ENCODE results near the gene CDH22. TPM values are rescaled to one million over a fixed set of nuclear protein-coding genes. Genes with fewer than 3 reads are reported as not detected.

The CDH22 gene
- total and polyA plus RNA-seq, 11 donors, result 0.03 to 0.90 (median 0.48) TPM

DNA sequence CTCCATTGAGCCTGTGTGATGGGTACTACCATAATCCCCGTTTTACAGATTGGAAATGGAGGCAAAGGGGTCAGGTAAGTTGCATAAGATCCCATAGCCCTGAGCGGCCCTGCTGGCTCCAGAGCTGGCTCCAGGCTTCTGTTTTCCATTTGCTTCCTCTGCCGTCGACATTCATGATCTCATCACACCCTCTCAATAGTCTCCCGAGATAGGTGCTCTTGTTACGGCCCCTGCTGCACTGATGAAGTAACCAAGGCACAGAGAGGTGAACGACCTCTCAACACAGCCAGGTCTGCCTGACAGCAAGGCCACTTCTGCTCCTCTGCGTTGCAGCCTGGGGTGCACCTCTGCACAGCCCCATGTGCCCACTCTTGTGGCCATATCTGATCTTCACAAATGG, 16.9 kb downstream of the CDH22 start:
- no peaks in the 10 kb centered on the region for H3K4me1 ChIP-seq
- ATAC-seq (no peak), DNase-seq (no peak)
- WGBS, 4 donors, result 30 to 39% (median 35%) methylated on average over 8 of the region's 8 CpGs
- TF ChIP-seq POLR2A (IDR thresholded peaks at IDR 0.05), result no peak
- TF ChIP-seq, protein P1, sequence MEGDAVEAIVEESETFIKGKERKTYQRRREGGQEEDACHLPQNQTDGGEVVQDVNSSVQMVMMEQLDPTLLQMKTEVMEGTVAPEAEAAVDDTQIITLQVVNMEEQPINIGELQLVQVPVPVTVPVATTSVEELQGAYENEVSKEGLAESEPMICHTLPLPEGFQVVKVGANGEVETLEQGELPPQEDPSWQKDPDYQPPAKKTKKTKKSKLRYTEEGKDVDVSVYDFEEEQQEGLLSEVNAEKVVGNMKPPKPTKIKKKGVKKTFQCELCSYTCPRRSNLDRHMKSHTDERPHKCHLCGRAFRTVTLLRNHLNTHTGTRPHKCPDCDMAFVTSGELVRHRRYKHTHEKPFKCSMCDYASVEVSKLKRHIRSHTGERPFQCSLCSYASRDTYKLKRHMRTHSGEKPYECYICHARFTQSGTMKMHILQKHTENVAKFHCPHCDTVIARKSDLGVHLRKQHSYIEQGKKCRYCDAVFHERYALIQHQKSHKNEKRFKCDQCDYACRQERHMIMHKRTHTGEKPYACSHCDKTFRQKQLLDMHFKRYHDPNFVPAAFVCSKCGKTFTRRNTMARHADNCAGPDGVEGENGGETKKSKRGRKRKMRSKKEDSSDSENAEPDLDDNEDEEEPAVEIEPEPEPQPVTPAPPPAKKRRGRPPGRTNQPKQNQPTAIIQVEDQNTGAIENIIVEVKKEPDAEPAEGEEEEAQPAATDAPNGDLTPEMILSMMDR (IDR thresholded peaks at IDR 0.05), result no peak
- H3K36me3 ChIP-seq, result no peaks in the 10 kb centered on the region
- peaks cover 7 to 85% (median 27%) of the 10 kb centered on the region in 9 donors for H3K27me3 ChIP-seq
- H3K4me3 ChIP-seq, result no peak overlapping the region
- intact Hi-C loops (cut with DNase I), result no loop called here
- no peaks in the 10 kb centered on the region for H3K9me3 ChIP-seq
- no peak overlapping the region for H3K27ac ChIP-seq

DNA sequence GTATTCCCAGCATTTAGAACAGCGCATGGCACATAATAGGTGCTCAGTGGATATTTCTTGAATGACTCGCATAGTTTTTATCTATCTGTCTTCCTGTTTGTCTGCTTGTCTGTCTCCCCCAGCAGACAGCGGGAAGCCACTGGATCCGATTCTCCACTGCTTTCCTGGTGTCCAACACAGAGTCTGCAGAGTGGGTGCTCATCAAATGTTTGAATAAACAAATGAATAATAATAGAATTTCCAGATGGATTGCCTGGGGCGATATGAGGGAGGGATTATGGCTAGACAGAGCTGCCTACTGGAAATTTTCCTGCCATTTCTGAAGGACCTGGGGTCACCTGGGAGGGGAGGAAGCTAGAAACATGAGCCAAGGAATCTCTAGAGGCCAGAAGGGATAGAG, 18.9 kb downstream of the CDH22 start:
- Histone ChIP-seq H3K9me3 (no peaks in the 10 kb centered on the region), H3K4me1 (no peaks in the 10 kb centered on the region), H3K36me3 (no peaks in the 10 kb centered on the region), H3K27me3 (peaks cover under 1 to 85% (median 18%) of the 10 kb centered on the region in 9 donors), H3K4me3 (no peak overlapping the region), H3K27ac (no peak overlapping the region)
- ATAC-seq (no peak), DNase-seq (no peak)
- intact Hi-C loops (cut with DNase I), result no loop called here
- TF ChIP-seq, protein P1 (IDR thresholded peaks at IDR 0.05), result no peak
- no peak for TF ChIP-seq POLR2A (IDR thresholded peaks at IDR 0.05)
- 46 to 63% (median 52%) methylated on average over 5 of the region's 5 CpGs for WGBS, 4 donors

DNA sequence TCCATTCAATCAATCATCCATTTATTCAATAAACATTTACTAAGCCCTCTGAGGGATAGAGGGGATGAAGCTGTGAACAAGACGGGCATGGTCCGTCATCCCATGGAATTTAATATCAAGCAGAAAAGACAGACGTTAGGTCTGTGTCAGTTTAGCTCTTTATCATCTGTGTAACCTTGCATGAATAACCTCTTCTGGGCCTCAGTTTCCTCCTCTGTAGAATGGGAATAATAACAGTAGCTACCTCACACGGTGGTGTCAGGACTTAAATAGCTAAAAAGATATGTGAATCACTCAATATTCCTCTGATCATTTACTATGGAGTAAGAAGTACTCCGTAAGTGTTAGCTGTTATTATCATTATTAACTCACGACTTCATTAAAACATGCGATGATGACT, 21.3 kb downstream of the CDH22 start:
- DNase-seq (no peak), ATAC-seq (no peak)
- Histone ChIP-seq H3K27ac (no peak overlapping the region), H3K27me3 (peaks cover 0 to 79% (median 18%) of the 10 kb centered on the region in 9 donors), H3K9me3 (no peaks in the 10 kb centered on the region), H3K4me3 (no peak overlapping the region), H3K4me1 (no peaks in the 10 kb centered on the region), H3K36me3 (no peaks in the 10 kb centered on the region)
- TF ChIP-seq, protein P1 (IDR thresholded peaks at IDR 0.05), result no peak
- no peak for TF ChIP-seq POLR2A (IDR thresholded peaks at IDR 0.05)
- 81 to 85% (median 82%) methylated on average over 7 of the region's 7 CpGs for WGBS, 4 donors
- intact Hi-C loops (cut with DNase I), result no loop called here

DNA sequence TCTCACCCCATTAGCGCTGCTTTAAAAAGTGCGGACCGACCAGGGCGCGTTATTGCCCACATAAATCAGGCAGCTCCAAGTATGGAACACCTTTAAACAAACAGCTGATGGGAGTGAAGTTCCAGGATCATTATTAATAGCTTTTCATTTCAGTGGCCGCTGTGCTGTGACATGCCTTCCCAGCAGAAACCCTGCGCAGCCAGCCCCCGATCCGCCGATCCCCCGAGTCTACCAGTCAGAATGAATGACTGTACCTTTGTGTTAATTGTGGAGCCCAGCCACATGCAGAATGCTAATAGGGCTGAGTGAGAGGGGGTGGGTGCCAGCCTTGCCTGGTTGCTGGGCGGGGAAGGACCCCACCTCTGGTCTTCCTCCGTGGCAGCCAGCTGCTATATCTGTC, 21.9 kb downstream of the CDH22 start:
- Histone ChIP-seq H3K4me3 (no peak overlapping the region), H3K27ac (no peak overlapping the region), H3K4me1 (no peaks in the 10 kb centered on the region), H3K27me3 (peaks cover 0 to 80% (median 19%) of the 10 kb centered on the region in 9 donors), H3K36me3 (no peaks in the 10 kb centered on the region), H3K9me3 (no peaks in the 10 kb centered on the region)
- no peak for ATAC-seq
- TF ChIP-seq, protein P1 (IDR thresholded peaks at IDR 0.05), result no peak
- TF ChIP-seq POLR2A (IDR thresholded peaks at IDR 0.05), result no peak
- intact Hi-C loops (cut with DNase I), result no loop called here
- no peak for DNase-seq
- WGBS, 4 donors, result 60 to 69% (median 67%) methylated on average over 13 of the region's 13 CpGs
